CD4-positive, alpha-beta T cell treated with Interleukin-10 for 1 hour (primary cell): ENCODE results near the gene IL36G.

Source experiments
- DNase-seq: peaks from one replicate; pipeline ENCODE4 v3.0.0-alpha.2; 2020

IL36G gene

GRCh38 chr2:112973156-112973555 lies 4.7 kb upstream of the IL36G start:
- DNase-seq = no peak

- DNase-seq = no peak
Measured at GRCh38 chr2:112979731-112980130, 1.9 kb downstream of the IL36G start.

GRCh38 chr2:112980537-112980936 lies 2.7 kb downstream of the IL36G start:
- DNase-seq = no peak

GRCh38 chr2:112985090-112985489 lies 7.3 kb downstream of the IL36G start:
- DNase-seq = peak; percentile 28

- DNase-seq = no peak
Measured at GRCh38 chr2:112989611-112990010, 11.8 kb downstream of the IL36G start.

- DNase-seq = no peak
Measured at GRCh38 chr2:112993831-112994230, 16.0 kb downstream of the IL36G start.

GRCh38 chr2:112994648-112995047 lies 16.8 kb downstream of the IL36G start:
- no peak for DNase-seq

GRCh38 chr2:112995346-112995920 lies 17.6 kb downstream of the IL36G start:
- DNase-seq = peak; percentile 20

- peak; percentile 79 for DNase-seq
Measured at GRCh38 chr2:112996635-112997034, 18.8 kb downstream of the IL36G start.

GRCh38 chr2:112997151-112997550 lies 19.3 kb downstream of the IL36G start:
- no peak for DNase-seq

GRCh38 chr2:113000436-113000835 lies 22.6 kb downstream of the IL36G start:
- no peak for DNase-seq

- no peak for DNase-seq
Measured at GRCh38 chr2:113002677-113003076, 24.9 kb downstream of the IL36G start.

GRCh38 chr2:113005030-113005509 lies 27.3 kb downstream of the IL36G start, which contains the start of gene IL36A:
IL36A (plus strand) TSS chr2:113005459; CDS start chr2:113005872, 413 bp downstream.
- DNase-seq = no peak

GRCh38 chr2:113007250-113007649 lies 29.4 kb downstream of the IL36G start:
- no peak for DNase-seq

- no peak for DNase-seq
Measured at GRCh38 chr2:113009622-113010021, 31.8 kb downstream of the IL36G start.

- no peak for DNase-seq
Measured at GRCh38 chr2:113010088-113010487, 32.3 kb downstream of the IL36G start.

- DNase-seq = no peak
Measured at GRCh38 chr2:113011108-113011507, 33.3 kb downstream of the IL36G start.

GRCh38 chr2:113012436-113013335 lies 34.9 kb downstream of the IL36G start:
- DNase-seq = no peak

- DNase-seq = no peak
Measured at GRCh38 chr2:113013336-113013661, 35.5 kb downstream of the IL36G start.

- no peak for DNase-seq
Measured at GRCh38 chr2:113014067-113014466, 36.3 kb downstream of the IL36G start.

GRCh38 chr2:113015042-113015441 lies 37.2 kb downstream of the IL36G start:
- no peak for DNase-seq

- DNase-seq = no peak
Measured at GRCh38 chr2:113015655-113016054, 37.8 kb downstream of the IL36G start.

- no peak for DNase-seq
Measured at GRCh38 chr2:113018509-113018908, 40.7 kb downstream of the IL36G start.

- DNase-seq = no peak
Measured at GRCh38 chr2:113021312-113021711, 43.5 kb downstream of the IL36G start.
